ENCODE data around the gene MYBL2.

DNA sequence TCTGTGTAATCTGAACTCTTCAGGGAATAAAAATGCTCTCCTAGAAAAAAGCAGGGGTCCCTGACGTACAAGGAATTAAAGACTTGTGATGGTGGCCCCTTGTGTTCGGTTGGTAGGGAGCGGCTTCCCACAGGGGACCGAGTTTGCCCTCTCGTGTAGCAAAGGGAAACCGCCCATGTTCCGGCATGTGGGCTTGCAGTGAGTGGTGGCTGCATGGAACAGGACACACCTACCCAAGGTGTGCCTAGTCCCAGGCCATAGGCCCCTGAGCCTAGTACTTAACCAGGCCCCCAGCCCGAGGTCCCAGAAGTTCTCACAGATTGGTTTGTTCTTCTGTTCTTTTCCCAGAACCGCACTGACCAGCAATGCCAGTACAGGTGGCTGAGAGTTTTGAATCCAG is 15.5 kb downstream of the MYBL2 start:
- TF ChIP-seq, protein P1, sequence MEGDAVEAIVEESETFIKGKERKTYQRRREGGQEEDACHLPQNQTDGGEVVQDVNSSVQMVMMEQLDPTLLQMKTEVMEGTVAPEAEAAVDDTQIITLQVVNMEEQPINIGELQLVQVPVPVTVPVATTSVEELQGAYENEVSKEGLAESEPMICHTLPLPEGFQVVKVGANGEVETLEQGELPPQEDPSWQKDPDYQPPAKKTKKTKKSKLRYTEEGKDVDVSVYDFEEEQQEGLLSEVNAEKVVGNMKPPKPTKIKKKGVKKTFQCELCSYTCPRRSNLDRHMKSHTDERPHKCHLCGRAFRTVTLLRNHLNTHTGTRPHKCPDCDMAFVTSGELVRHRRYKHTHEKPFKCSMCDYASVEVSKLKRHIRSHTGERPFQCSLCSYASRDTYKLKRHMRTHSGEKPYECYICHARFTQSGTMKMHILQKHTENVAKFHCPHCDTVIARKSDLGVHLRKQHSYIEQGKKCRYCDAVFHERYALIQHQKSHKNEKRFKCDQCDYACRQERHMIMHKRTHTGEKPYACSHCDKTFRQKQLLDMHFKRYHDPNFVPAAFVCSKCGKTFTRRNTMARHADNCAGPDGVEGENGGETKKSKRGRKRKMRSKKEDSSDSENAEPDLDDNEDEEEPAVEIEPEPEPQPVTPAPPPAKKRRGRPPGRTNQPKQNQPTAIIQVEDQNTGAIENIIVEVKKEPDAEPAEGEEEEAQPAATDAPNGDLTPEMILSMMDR (IDR thresholded peaks at IDR 0.05): no peak
- no peak for TF ChIP-seq POLR2AphosphoS5 (IDR thresholded peaks at IDR 0.05)
- no peak for TF ChIP-seq POLR2A (IDR thresholded peaks at IDR 0.05)
- no peak for TF ChIP-seq EP300 (IDR thresholded peaks at IDR 0.05)

Data from sigmoid colon (tissue), 4 donors.